GM23338 (cell line): ENCODE data around the gene LEMD1. TPM values are rescaled to one million over a fixed set of nuclear protein-coding genes. Genes with fewer than 3 reads are reported as not detected.

Source experiments
- ATAC-seq: fragments of 200-7000 bp; cut with Tn5 transposase; 3 replicates; pipeline ENCODE4 v1.9.1; 2020
- DNase-seq: peaks from one replicate; pipeline ENCODE4 v3.0.0-alpha.2; 2015; ENCODE audit warnings: low spot score
- H2AFZ ChIP-seq: fragments of 200-600 bp; sonication (generic); 2 replicates; pipeline ENCODE4 v1.8.0; 2016; ENCODE audit warnings: antibody characterized with exemption, mild to moderate bottlenecking, moderate library complexity
- H3F3A ChIP-seq: fragments of 200-600 bp; sonication (generic); replicated peaks from 2 replicates; pipeline ENCODE4 v1.8.0; 2017; ENCODE audit warnings: antibody characterized with exemption, mixed run types, low read depth
- H3K27ac ChIP-seq: fragments of 200-600 bp; sonication (generic); 2 replicates; pipeline ENCODE4 v1.6.1; 2016; ENCODE audit warnings: low read depth
- H3K27me3 ChIP-seq: fragments of 200-600 bp; sonication (generic); 2 replicates; pipeline ENCODE4 v1.8.0; 2016; ENCODE audit warnings: mild to moderate bottlenecking, mixed run types, moderate library complexity; ENCODE audit not compliant: insufficient read depth
- H3K36me3 ChIP-seq: fragments of 200-600 bp; sonication (generic); 2 replicates; pipeline ENCODE4 v1.8.0; 2016; ENCODE audit warnings: mild to moderate bottlenecking; ENCODE audit not compliant: insufficient read depth
- H3K4me1 ChIP-seq: fragments of 200-600 bp; sonication (generic); 2 replicates; pipeline ENCODE4 v1.8.0; 2016; ENCODE audit warnings: mild to moderate bottlenecking, moderate library complexity; ENCODE audit not compliant: insufficient read depth
- H3K4me2 ChIP-seq: fragments of 200-600 bp; sonication (generic); 2 replicates; pipeline ENCODE4 v1.7.1; 2017; ENCODE audit warnings: mixed run types
- H3K4me3 ChIP-seq: fragments of 200-600 bp; sonication (generic); 2 replicates; pipeline ENCODE4 v1.6.1; 2016; ENCODE audit warnings: mixed run types
- H3K79me2 ChIP-seq: fragments of 200-600 bp; sonication (generic); replicated peaks from 2 replicates; pipeline ENCODE4 v1.8.0; 2017; ENCODE audit warnings: mild to moderate bottlenecking; ENCODE audit not compliant: insufficient read depth
- H3K9me2 ChIP-seq: fragments of 200-600 bp; sonication (generic); 2 replicates; pipeline ENCODE4 v1.8.0; 2017; ENCODE audit not compliant: insufficient read depth
- H4K20me1 ChIP-seq: fragments of 200-600 bp; sonication (generic); replicated peaks from 2 replicates; pipeline ENCODE4 v1.8.0; 2017; ENCODE audit warnings: mild to moderate bottlenecking; ENCODE audit not compliant: insufficient read depth
- H3K27ac Mint-ChIP-seq: 2 replicates; pipeline ENCODE4 v1.8.0; 2020; ENCODE audit warnings: inconsistent platforms, mild to moderate bottlenecking, moderate library complexity, mixed read lengths
- H3K27me3 Mint-ChIP-seq: 3 replicates; pipeline ENCODE4 v1.8.0; 2022; ENCODE audit warnings: low read depth, mild to moderate bottlenecking, moderate library complexity, mixed read lengths, inconsistent platforms; ENCODE audit not compliant: insufficient read depth, poor library complexity
- H3K36me3 Mint-ChIP-seq: 3 replicates; pipeline ENCODE4 v1.8.0; 2021; ENCODE audit warnings: low read depth, mild to moderate bottlenecking, inconsistent platforms, moderate library complexity, mixed read lengths
- H3K4me1 Mint-ChIP-seq: 3 replicates; pipeline ENCODE4 v1.8.0; 2020; ENCODE audit warnings: mild to moderate bottlenecking, inconsistent platforms, mixed read lengths
- H3K4me3 Mint-ChIP-seq: 3 replicates; pipeline ENCODE4 v1.8.0; 2021; ENCODE audit warnings: moderate library complexity, mild to moderate bottlenecking, inconsistent platforms, mixed read lengths
- H3K9me3 Mint-ChIP-seq: 3 replicates; pipeline ENCODE4 v1.8.0; 2020; ENCODE audit warnings: moderate library complexity, mild to moderate bottlenecking, inconsistent platforms, mixed read lengths
- EZH2phosphoT487 ChIP-seq: fragments of 200-600 bp; sonication (generic); IDR thresholded peaks from one replicate; pipeline ENCODE4 v1.8.1; 2018; ENCODE audit warnings: antibody characterized with exemption; ENCODE audit not compliant: unreplicated experiment
- JUNB ChIP-seq: IDR thresholded peaks from one replicate; pipeline ENCODE4 v1.6.1; 2016; ENCODE audit warnings: antibody characterized with exemption; ENCODE audit not compliant: unreplicated experiment
- NANOG ChIP-seq: IDR thresholded peaks from 2 replicates; pipeline ENCODE4 v1.6.1; 2016; ENCODE audit warnings: antibody characterized with exemption, borderline replicate concordance
- STAT1 ChIP-seq: IDR thresholded peaks from one replicate; pipeline ENCODE4 v1.6.1; 2016; ENCODE audit warnings: antibody characterized with exemption; ENCODE audit not compliant: unreplicated experiment
- polyA plus RNA-seq: library from polyadenylated mRNA; unstranded; fragments of >200 nt; fragmentation: Nextera tagmentation; extraction: Ambion mirVana; gene quantifications from 2 replicates; pipeline ENCODE4 v1.2.1, GENCODE V29; 2016
- total RNA-seq: library from RNA; depleted of rRNA; stranded (reverse); fragments of >200 nt; shearing (Covaris generic); gene quantifications from 2 replicates; pipeline ENCODE4 v1.2.3, GENCODE V29; 2014
- TF ChIP-seq, protein P1 (sequence below): fragments of 250-450 bp; sonication (Bioruptor Pico); IDR thresholded peaks from 2 replicates; pipeline ENCODE4 v1.5.0; 2020; ENCODE audit warnings: mild to moderate bottlenecking, moderate library complexity
- TF ChIP-seq, protein P2 (sequence below), 2 experiments: fragments of 200-600 bp in 1 of 2; sonication (generic) in 1 of 2; conservative IDR thresholded peaks; 2 replicates each; pipeline versions ENCODE4 v1.5.1 to v1.6.1; 2016 to 2017; ENCODE audit warnings: antibody characterized with exemption in 2 of 2, low read depth in 2 of 2, mild to moderate bottlenecking in 2 of 2, moderate library complexity in 1 of 2

Gene LEMD1
- total and polyA plus RNA-seq, 2 experiments from 2014 or later: 4.7 to 10.7 TPM

DNA sequence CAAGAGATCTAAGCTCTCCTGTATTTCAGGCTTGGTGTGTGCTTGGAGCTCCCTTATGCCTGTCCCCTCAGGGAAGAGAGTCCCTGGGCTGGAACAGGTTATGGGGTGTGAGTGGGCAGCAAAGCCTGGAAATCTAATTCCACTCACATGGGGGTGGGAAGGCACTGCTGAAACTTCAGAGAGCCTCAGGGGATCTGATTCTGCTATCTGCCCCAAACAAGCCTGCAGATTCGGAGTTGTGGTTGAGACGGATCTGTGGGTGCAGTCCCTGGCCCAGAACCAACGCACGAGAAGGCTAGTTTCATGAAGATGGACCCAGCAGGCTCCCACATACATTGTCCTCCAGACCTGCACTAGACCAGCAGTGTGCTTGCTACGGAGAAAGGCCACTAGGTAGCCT lies 31.1 kb upstream of the LEMD1 start (continued):
- TF ChIP-seq, protein P1, sequence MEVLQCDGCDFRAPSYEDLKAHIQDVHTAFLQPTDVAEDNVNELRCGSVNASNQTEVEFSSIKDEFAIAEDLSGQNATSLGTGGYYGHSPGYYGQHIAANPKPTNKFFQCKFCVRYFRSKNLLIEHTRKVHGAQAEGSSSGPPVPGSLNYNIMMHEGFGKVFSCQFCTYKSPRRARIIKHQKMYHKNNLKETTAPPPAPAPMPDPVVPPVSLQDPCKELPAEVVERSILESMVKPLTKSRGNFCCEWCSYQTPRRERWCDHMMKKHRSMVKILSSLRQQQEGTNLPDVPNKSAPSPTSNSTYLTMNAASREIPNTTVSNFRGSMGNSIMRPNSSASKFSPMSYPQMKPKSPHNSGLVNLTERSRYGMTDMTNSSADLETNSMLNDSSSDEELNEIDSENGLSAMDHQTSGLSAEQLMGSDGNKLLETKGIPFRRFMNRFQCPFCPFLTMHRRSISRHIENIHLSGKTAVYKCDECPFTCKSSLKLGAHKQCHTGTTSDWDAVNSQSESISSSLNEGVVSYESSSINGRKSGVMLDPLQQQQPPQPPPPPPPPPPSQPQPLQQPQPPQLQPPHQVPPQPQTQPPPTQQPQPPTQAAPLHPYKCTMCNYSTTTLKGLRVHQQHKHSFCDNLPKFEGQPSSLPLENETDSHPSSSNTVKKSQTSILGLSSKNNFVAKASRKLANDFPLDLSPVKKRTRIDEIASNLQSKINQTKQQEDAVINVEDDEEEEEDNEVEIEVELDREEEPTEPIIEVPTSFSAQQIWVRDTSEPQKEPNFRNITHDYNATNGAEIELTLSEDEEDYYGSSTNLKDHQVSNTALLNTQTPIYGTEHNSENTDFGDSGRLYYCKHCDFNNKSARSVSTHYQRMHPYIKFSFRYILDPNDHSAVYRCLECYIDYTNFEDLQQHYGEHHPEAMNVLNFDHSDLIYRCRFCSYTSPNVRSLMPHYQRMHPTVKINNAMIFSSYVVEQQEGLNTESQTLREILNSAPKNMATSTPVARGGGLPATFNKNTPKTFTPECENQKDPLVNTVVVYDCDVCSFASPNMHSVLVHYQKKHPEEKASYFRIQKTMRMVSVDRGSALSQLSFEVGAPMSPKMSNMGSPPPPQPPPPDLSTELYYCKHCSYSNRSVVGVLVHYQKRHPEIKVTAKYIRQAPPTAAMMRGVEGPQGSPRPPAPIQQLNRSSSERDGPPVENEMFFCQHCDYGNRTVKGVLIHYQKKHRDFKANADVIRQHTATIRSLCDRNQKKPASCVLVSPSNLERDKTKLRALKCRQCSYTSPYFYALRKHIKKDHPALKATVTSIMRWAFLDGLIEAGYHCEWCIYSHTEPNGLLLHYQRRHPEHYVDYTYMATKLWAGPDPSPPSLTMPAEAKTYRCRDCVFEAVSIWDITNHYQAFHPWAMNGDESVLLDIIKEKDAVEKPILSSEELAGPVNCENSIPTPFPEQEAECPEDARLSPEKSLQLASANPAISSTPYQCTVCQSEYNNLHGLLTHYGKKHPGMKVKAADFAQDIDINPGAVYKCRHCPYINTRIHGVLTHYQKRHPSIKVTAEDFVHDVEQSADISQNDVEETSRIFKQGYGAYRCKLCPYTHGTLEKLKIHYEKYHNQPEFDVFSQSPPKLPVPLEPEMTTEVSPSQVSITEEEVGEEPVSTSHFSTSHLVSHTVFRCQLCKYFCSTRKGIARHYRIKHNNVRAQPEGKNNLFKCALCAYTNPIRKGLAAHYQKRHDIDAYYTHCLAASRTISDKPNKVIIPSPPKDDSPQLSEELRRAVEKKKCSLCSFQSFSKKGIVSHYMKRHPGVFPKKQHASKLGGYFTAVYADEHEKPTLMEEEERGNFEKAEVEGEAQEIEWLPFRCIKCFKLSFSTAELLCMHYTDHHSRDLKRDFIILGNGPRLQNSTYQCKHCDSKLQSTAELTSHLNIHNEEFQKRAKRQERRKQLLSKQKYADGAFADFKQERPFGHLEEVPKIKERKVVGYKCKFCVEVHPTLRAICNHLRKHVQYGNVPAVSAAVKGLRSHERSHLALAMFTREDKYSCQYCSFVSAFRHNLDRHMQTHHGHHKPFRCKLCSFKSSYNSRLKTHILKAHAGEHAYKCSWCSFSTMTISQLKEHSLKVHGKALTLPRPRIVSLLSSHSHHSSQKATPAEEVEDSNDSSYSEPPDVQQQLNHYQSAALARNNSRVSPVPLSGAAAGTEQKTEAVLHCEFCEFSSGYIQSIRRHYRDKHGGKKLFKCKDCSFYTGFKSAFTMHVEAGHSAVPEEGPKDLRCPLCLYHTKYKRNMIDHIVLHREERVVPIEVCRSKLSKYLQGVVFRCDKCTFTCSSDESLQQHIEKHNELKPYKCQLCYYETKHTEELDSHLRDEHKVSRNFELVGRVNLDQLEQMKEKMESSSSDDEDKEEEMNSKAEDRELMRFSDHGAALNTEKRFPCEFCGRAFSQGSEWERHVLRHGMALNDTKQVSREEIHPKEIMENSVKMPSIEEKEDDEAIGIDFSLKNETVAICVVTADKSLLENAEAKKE (CRISPR knock-in tag): no peak

DNA sequence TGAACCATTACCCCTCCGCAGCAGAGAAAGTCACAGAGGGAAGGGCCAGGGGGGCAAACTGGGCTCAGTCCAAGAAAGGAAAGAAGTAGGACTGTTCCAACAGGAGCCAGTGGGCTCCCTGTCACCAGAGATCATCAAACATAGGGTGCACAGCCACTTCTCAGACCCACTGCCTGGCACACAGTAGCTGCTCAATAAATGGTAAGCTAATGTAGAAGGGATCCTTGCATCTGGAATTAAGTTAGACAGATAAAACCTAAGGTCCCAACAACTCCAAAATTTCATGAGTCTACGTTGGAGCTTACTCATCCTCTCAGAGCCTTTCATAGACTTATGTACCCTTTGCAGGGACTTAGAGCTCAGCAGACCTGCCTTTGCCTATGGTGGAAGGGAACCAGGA lies 30.5 kb upstream of the LEMD1 start:
- H3K4me2 ChIP-seq: peak overlapping the region; percentile 91
- no peak for DNase-seq
- H3F3A ChIP-seq: peaks cover 24% of the 10 kb centered on the region
- H3K9me3 Mint-ChIP-seq: no peaks in the 10 kb centered on the region; the same call in 2 of the 3 replicates
- peaks cover 50% of the 10 kb centered on the region for H3K27me3 ChIP-seq
- H3K9me2 ChIP-seq: no peaks in the 10 kb centered on the region
- peak overlapping the region; percentile 80; the same call in 1 of the 3 replicates for H3K4me3 Mint-ChIP-seq
- H3K36me3 Mint-ChIP-seq: peaks cover 24% of the 10 kb centered on the region
- H3K27ac ChIP-seq: no peak overlapping the region
- H4K20me1 ChIP-seq: peaks cover 7% of the 10 kb centered on the region; the same call in 1 of the 2 replicates
- H3K79me2 ChIP-seq: peaks cover 11% of the 10 kb centered on the region; the same call in 1 of the 2 replicates
- peak overlapping the region; percentile 95 for H3K27ac Mint-ChIP-seq
- H3K27me3 Mint-ChIP-seq: peaks cover 23% of the 10 kb centered on the region
- no peak overlapping the region for H2AFZ ChIP-seq
- H3K36me3 ChIP-seq: no peaks in the 10 kb centered on the region
- no peak for ATAC-seq
- peaks cover 68% of the 10 kb centered on the region for H3K4me1 Mint-ChIP-seq
- peaks cover 68% of the 10 kb centered on the region for H3K4me1 ChIP-seq
- H3K4me3 ChIP-seq: peak overlapping the region; percentile 52; the same call in 1 of the 2 replicates
- no peak for TF ChIP-seq STAT1
- TF ChIP-seq, protein P1 (CRISPR knock-in tag): no peak
- no peak for TF ChIP-seq NANOG
- no peak for TF ChIP-seq JUNB
- TF ChIP-seq, protein P2, sequence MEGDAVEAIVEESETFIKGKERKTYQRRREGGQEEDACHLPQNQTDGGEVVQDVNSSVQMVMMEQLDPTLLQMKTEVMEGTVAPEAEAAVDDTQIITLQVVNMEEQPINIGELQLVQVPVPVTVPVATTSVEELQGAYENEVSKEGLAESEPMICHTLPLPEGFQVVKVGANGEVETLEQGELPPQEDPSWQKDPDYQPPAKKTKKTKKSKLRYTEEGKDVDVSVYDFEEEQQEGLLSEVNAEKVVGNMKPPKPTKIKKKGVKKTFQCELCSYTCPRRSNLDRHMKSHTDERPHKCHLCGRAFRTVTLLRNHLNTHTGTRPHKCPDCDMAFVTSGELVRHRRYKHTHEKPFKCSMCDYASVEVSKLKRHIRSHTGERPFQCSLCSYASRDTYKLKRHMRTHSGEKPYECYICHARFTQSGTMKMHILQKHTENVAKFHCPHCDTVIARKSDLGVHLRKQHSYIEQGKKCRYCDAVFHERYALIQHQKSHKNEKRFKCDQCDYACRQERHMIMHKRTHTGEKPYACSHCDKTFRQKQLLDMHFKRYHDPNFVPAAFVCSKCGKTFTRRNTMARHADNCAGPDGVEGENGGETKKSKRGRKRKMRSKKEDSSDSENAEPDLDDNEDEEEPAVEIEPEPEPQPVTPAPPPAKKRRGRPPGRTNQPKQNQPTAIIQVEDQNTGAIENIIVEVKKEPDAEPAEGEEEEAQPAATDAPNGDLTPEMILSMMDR (conservative IDR thresholded peaks at IDR 0.05; ENCODE audit: low read depth in 2 of 2): no peak
- no peak for TF ChIP-seq EZH2phosphoT487
